GM21447 (cell line): ENCODE data around the gene MSX1.

ENCODE experiments used
- ATAC-seq: cut with Tn5 transposase; IDR thresholded peaks from one replicate; pipeline ENCODE4 v1.9.1; 2021; ENCODE audit not compliant: unreplicated experiment

Gene MSX1

GRCh38 chr4:4868758-4869723 lies 9.6 kb downstream of the MSX1 start:
- no peak for ATAC-seq

DNA sequence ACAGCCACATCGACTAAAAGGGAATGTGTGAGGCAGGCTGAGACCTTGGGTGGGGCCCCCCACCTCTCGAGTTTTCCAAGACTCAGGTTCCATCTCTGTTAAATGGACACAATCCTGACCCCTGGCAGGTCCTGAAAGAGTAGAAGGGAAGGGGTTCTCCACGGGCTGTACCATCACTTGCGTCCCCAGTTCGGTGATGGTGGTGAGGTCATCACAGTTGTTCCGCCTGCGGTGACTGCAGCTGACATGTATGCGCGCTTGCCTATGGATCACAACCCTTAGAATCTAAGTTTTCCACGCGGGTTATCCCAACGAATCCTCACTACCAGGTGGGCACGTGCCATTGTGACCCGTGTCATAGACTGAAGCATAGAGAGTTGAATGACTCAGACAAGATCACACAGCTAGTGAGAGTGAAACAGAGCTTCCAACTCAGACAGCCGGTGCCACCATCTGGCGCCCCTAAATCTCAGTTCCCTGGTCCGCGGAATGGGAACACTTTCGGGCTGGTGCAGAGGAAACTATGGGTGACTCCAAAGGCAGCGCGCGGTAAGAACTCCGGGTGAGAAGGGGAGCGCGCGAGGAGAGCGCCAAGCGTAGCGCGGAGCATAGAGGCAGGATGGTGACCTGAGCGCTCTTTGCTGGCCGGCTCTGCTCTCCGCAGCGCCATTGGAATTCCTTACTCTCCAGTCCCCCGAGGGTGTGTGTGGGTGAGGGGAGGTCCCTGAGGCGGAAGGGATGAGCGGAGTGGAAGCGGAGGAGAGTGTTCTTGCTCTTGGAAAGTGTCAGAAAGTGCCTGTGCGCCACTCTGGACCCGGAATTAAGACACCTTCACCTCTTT lies 10.5 kb downstream of the MSX1 start:
- no peak for ATAC-seq

DNA sequence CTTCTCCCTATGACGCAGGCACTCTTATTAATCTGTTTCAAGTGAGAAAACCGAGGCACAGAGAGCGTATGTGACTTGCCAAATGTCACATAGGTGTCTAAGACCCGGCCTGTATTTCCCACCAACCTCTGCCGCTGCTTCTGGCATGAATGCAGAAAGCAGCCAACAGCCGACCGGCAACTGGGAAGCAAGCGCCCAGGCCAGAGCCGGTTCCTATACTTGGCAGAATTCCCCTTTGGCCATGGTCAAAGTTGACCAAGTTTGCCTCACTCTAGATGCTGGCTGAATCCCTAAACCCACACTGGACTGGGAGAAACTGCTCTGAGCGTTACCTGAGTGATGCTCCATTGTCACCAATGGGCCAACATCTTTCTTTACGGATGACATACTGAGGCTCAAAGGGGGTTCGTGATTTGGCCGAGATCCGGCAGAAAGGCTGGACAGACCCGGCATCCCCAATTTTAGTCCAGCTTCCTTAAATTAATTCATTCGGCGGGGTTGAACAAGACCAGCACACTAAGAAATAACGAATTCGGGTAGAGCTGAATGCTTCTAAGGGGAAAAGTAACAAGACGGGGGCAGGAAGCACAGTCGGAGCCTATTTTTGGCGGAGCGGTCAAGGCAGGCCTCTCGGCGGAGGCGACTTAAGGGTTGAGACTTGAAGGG lies 11.2 kb downstream of the MSX1 start:
- no peak for ATAC-seq

GRCh38 chr4:4871242-4871572 lies 11.7 kb downstream of the MSX1 start:
- ATAC-seq = no peak

- no peak for ATAC-seq
Measured at GRCh38 chr4:4871573-4872313, 12.3 kb downstream of the MSX1 start.

DNA sequence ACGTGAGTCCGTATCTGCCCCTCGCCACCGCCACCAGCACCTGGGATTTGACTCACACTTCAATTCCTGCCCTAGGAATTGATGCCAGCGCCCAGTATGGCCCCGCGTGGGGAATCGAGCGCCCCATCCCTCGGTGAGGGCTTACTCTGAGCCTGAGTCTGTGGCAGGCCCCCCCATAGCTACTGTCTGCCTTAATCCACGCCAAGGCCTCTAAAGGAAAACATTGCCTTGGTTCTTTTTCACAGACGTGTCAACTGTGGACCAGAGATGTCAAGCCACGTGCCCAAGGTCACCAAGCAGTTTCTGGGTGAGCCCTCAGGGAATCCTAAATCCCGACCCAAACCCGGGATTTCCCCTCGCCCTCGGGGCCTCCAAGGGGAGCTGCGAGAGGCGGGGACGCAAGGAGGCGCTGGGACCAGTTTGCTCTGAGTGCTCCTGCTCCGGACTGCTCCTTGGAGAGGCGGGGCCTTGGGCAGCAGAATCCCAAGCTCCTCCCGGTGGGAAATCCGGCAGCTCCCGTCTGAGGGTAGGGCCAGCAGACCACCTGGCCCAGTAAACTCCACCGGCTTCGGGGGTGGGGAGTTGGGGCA lies 12.9 kb downstream of the MSX1 start:
- ATAC-seq = no peak

GRCh38 chr4:4873203-4873602 lies 13.7 kb downstream of the MSX1 start:
- ATAC-seq = no peak

GRCh38 chr4:4874254-4874653 lies 14.8 kb downstream of the MSX1 start:
- ATAC-seq = no peak

DNA sequence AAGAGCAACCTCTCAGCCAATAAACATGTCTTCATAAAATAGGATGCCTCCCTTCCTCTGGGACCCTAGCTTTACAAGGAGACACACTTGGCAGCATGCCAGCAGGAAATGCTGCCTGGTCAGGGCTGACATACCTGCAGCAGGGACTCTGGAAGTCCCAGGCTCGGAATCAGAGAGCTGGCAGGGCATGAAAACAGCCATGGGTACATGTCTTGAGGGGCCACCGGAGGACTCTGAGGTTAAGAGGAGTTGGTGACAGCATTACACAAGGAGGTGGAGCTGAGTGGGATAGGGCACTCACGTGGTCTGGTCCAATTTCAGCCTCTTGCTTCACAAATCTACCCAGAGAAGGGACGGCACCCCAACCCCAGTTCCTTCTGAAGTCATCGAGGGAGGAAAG lies 15.7 kb downstream of the MSX1 start:
- no peak for ATAC-seq

GRCh38 chr4:4875611-4876010 lies 16.1 kb downstream of the MSX1 start:
- ATAC-seq = no peak

DNA sequence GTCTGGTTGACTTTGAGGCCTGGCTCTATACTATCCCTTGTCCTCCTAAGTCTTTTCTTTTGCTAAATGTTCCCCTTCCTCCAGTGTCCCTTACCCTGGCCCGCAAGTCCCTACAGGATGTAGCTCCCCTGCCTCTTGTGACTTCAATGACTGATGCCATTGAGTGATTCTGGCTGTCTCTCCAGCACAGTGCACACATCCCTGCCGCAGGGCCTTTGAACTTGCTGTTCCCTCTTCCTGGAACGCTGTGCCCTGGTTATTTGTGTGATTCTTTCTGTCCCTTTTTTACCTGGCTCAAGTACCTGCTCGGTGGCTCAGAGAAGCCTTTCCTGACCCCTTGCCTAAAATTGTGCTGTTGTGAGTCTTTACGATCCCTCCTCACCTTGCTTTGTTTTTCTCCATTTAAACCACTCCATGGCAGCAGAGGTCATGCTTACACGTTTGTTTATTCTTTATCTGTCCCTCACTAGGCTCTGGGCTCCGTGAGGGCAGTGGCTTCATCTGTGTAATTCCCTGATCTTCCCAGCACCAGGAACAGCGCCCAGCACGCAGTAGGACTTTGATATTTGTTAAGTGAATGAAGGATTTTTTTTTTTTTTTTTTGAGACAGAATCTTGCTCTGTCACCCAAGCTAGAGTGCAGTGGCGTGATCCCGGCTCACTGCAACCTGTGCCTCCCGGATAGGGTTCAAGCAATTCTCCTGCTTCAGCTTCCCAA lies 17.6 kb downstream of the MSX1 start:
- ATAC-seq = no peak

DNA sequence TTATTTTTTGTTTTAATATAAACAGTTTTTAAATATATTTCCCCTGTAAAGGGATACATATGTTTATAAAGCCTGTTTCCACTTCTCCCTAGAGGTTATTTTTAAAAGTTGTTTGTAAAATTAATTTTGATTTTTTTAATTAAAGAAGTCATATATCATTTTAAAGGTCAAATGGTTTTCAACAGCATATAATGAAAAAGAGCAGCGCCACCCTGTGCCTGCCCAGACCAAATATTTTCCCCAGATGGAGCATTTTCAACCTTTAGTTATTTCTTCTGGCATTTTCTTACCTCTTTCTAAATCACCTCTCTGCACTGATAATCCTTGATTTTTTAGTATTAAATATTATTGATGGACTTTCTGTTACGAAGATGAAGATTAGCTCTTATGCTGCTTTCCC lies 21.0 kb downstream of the MSX1 start:
- ATAC-seq = no peak

GRCh38 chr4:4881432-4881831 lies 22.0 kb downstream of the MSX1 start:
- no peak for ATAC-seq

GRCh38 chr4:4884611-4885010 lies 25.1 kb downstream of the MSX1 start:
- no peak for ATAC-seq

GRCh38 chr4:4887426-4887825 lies 28.0 kb downstream of the MSX1 start:
- ATAC-seq = no peak

- no peak for ATAC-seq
Measured at GRCh38 chr4:4888695-4889094, 29.2 kb downstream of the MSX1 start.

DNA sequence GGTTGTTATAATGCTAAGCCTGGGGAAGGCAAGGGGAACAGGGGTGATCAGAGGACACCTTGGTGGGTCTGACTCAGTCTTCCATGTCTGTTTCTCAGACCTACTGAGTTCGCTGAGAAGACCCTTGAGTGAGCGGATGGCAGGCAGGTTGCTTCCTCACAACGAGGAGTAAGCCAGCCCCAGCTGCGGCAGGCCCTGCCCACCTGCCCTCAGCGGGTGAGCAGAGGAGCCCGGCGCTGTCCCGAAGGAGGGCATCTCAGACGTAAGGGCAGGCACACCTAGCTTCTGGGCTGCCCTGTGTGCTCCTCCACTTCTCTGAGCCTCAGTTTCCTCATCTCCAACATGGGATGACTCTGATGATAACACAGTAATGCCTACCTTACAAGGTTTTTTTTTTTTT lies 30.3 kb downstream of the MSX1 start:
- no peak for ATAC-seq

- no peak for ATAC-seq
Measured at GRCh38 chr4:4890574-4891255, 31.2 kb downstream of the MSX1 start.

GRCh38 chr4:4893721-4894120 lies 34.3 kb downstream of the MSX1 start:
- no peak for ATAC-seq
